GM19372 (cell line): ENCODE results near the gene GRSF1.

Source experiments
- ATAC-seq: cut with Tn5 transposase; IDR thresholded peaks from one replicate; pipeline ENCODE4 v1.9.1; 2021; ENCODE audit warnings: mild to moderate bottlenecking, low read depth, moderate library complexity; ENCODE audit not compliant: unreplicated experiment

GRSF1 gene

DNA sequence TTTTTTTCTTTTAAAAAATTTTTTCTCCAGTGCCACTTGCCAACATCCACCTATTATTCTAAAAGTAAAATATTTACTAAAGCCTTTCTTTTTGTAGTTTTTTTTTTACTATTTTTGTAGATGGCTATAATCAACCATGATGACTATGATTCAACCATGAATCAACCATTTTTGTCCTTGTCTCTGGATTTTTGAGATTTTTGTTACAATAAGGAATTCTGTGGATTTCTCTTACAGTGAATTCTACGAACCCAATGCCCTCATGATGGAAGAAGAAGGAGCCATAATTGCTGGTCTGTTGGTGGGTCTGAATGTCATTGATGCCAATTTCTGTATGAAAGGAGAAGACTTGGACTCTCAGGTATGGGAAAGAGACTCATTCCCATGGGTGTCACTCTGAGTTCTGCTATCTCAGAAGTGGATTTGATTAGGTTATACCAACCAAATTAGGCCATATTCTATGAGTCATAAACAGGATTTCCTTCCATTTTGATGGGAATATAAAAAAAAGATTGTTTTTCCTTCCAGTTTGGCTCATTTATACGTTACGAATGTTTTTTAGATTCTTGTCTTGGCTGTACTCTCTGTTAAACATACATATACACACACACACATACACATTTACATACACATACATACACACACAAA is 71.3 kb downstream of the GRSF1 start:
- ATAC-seq, result no peak
